NCI-H2196 (cell line): ENCODE data around the gene LY86.
A peak's percentile ranks its signal among the peaks of the same experiment; 100 is the strongest.

Source experiments
- DNase-seq: peaks from one replicate; lab custom pipeline; 2025; ENCODE audit not compliant: unreplicated experiment; lab: John Stamatoyannopoulos, UW

The LY86 gene

GRCh38 chr6:6588064-6588923 is at the start of gene LY86:
TSS of gene LY86 (plus strand) at chr6:6588720. CDS start at chr6:6588735, 15 bp downstream.
- no peak for DNase-seq

GRCh38 chr6:6539036-6539435 is 49.5 kb upstream of the LY86 start:
- DNase-seq = no peak

- no peak for DNase-seq
These were observed 46.2 kb upstream of the LY86 start for GRCh38 chr6:6542357-6542756.

- no peak for DNase-seq
These were observed 45.2 kb upstream of the LY86 start for GRCh38 chr6:6543181-6543879.

- DNase-seq = no peak
These were observed 42.8 kb upstream of the LY86 start for GRCh38 chr6:6545616-6546317.

GRCh38 chr6:6546318-6547109 is 42.0 kb upstream of the LY86 start:
- no peak for DNase-seq

GRCh38 chr6:6547110-6547879 is 41.2 kb upstream of the LY86 start:
- DNase-seq = peak; percentile 78

GRCh38 chr6:6556161-6556737 is 32.3 kb upstream of the LY86 start:
- no peak for DNase-seq

- DNase-seq = peak; percentile 56
These were observed 31.6 kb upstream of the LY86 start for GRCh38 chr6:6556738-6557503.

GRCh38 chr6:6557504-6557839 is 31.0 kb upstream of the LY86 start:
- DNase-seq = no peak

- DNase-seq = no peak
These were observed 30.6 kb upstream of the LY86 start for GRCh38 chr6:6557886-6558285.

GRCh38 chr6:6559994-6560570 is 28.4 kb upstream of the LY86 start:
- no peak for DNase-seq

- no peak for DNase-seq
These were observed 27.6 kb upstream of the LY86 start for GRCh38 chr6:6560909-6561308.

- no peak for DNase-seq
These were observed 24.4 kb upstream of the LY86 start for GRCh38 chr6:6564154-6564553.

- DNase-seq = no peak
These were observed 23.5 kb upstream of the LY86 start for GRCh38 chr6:6565069-6565468.

GRCh38 chr6:6565488-6565887 is 23.0 kb upstream of the LY86 start:
- no peak for DNase-seq

GRCh38 chr6:6566766-6567165 is 21.8 kb upstream of the LY86 start:
- no peak for DNase-seq

- DNase-seq = no peak
These were observed 19.3 kb upstream of the LY86 start for GRCh38 chr6:6569096-6569810.
